Measurements from ENCODE around the gene CRIP3. TPM values are rescaled to one million over a fixed set of nuclear protein-coding genes. Genes with fewer than 3 reads are reported as not detected.

CRIP3 gene
- total RNA-seq, 2 experiments from 2014 or later = 1.4 to 1.5 TPM

DNA sequence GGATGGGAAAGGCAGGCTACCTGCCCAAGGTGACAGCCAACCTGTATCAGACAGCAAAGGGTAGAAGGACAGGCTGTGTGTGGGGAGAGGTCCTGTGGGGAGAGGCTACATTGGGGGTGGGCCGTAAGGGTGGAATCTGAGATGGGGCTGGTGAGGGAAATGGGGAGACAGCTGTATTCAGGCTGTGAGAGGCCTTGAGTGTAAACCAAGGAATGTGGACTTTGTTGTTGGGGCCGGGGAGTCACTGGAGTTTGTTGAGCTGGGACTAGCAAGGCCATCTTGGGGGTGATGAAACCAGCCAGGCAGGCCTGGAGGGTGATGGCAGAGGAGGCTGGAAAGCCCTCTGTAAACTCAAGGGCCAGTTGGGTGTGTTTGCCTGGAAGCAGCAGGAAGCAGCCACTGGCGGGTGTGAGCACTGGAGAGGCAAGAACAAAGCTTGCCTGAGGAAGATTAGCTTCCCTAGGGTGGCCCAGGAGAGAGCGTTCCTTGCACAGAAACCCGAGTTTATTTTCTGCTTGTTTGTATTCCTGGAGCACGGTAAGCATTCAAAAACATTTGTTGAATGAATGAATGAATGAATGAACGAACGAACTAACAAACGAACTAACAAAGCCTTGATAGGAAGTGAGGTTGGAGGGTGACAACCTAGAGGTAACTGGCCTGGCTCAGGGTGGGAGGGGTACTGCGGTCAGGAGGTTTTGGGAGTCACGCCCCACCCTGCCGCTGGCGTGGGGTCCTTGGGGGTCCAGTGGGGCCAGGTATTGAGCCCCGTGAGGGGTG, 46.4 kb downstream of the CRIP3 start:
- H3K27ac Mint-ChIP-seq = no peak overlapping the region

GRCh38 chr6:43261198-43261597, 47.4 kb downstream of the CRIP3 start:
- Mint-ChIP-seq H3K4me1 (peaks cover 7% of the 10 kb centered on the region), H3K4me3 (no peak overlapping the region), H3K36me3 (no peaks in the 10 kb centered on the region), H3K9me3 (no peaks in the 10 kb centered on the region), H3K27me3 (peaks cover 8% of the 10 kb centered on the region), H3K27ac (no peak overlapping the region)
- no peak for DNase-seq

More for the DNA sequence above, 46.4 kb downstream of the CRIP3 start:
- Mint-ChIP-seq H3K36me3 (no peaks in the 10 kb centered on the region), H3K27me3 (peaks cover 8% of the 10 kb centered on the region), H3K4me3 (no peak overlapping the region), H3K9me3 (no peaks in the 10 kb centered on the region), H3K4me1 (peaks cover 5% of the 10 kb centered on the region)
- DNase-seq = no peak

GRCh38 chr6:43260791-43261190, 47.8 kb downstream of the CRIP3 start:
- H3K4me3 Mint-ChIP-seq = no peak overlapping the region
- H3K27me3 Mint-ChIP-seq = peaks cover 8% of the 10 kb centered on the region
- DNase-seq = no peak
- H3K36me3 Mint-ChIP-seq = no peaks in the 10 kb centered on the region
- H3K9me3 Mint-ChIP-seq = no peaks in the 10 kb centered on the region
- peaks cover 7% of the 10 kb centered on the region for H3K4me1 Mint-ChIP-seq
- H3K27ac Mint-ChIP-seq = no peak overlapping the region

DNA sequence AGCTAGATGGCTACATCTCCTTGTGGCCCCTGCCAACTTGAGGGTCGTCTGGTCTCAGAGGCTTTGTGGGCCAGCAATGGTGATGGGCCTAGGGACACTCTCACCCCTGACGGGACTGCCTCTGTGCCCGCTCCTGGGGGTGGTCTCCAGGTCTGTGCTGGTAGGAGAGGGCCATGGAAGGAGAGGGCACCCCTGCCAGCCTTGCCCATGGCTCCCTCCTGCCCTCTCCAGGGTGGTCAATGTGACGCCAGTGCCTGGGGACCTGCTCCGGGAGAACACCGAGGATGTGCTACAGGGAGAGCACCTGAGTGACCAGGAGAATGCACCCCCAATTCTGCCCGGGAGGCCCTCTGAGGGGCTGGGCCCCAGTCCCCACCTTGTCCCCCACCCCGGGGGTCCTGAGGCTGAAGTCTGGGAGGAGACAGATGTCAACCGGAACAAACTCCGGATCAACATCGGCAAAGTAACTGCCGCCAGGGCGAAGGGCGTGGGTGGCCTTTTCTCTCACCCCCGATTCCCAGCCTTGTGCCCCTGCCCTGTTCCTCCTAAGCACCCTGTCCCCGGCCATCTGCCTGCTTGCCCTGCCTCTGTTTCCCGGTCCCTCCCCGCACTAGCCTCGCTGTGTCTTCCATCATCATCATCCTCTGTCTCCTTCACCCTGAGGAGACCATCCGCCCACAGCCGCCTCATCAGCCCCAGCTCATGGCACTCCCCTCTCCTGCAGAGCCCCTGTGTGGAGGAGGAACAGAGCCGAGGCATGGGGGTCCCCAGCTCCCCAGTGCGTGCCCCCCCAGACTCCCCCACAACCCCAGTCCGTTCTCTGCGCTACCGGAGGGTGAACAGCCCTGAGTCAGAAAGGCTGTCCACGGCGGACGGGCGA, 49.6 kb downstream of the CRIP3 start:
- no peaks in the 10 kb centered on the region for H3K9me3 Mint-ChIP-seq
- no peak overlapping the region for H3K27ac Mint-ChIP-seq
- H3K27me3 Mint-ChIP-seq = peaks cover 8% of the 10 kb centered on the region
- no peaks in the 10 kb centered on the region for H3K36me3 Mint-ChIP-seq
- H3K4me1 Mint-ChIP-seq = peaks cover 7% of the 10 kb centered on the region
- H3K4me3 Mint-ChIP-seq = no peak overlapping the region
- DNase-seq = no peak

DNA sequence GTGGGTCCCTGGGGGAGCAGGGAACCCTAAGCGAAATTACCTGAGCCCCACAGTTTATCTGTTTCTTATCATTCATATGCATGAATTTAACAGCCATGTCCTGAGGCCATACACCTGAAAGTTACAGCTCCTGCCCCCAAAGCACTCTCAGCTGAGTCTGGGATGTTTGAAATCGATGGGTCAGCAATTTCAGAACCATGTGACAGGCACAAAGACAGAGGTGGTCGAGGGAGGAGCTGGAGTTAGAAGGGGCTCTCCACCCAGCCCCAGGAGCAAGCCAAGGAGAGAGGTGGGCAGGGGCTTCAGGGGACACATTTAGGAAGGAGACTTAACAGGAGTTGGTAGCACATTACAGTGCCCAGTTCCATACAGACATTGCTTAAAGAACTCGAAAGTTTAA, 50.4 kb downstream of the CRIP3 start:
- H3K9me3 Mint-ChIP-seq = no peaks in the 10 kb centered on the region
- peaks cover 9% of the 10 kb centered on the region for H3K27me3 Mint-ChIP-seq
- no peak overlapping the region for H3K27ac Mint-ChIP-seq
- peaks cover 7% of the 10 kb centered on the region for H3K4me1 Mint-ChIP-seq
- H3K4me3 Mint-ChIP-seq = no peak overlapping the region
- no peak for DNase-seq
- no peaks in the 10 kb centered on the region for H3K36me3 Mint-ChIP-seq

DNA sequence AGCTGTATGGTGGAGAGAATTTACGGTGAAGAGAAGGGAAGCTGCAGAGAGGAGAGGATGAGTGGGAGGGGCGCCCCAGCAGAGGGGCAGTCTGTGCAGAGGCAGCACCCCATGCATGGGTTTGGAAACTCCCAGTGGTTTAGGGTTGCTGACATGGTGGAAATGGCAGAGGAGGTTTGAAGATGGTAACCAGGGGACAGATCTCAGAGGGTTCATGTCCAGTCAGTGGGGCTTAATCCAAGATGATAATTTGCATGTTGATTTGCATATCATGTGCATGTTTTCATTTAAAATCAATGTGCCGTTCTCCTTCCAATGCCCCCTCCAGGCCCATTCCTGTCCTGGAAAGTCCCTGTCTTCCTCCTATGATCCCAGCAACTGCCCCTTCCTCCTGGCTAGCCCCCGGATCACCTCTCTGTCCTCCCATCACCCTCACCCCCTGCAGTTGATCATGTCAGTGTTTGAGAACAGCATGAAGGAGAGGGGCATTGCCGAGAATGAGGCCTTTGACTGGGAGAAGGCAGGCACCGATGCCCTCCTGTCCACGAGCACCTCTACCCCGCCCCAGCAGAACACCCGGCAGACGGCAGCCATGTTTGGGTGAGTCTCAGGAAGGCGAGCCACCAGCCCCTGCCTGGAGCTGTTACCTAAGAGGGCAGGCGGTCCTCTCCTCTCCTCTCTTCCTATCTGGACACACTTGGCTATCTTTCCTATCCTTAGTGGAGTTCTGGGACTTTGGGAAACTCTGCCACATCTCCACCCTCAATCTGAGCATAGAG, 51.1 kb downstream of the CRIP3 start:
- DNase-seq = peak; percentile 38
- H3K36me3 Mint-ChIP-seq = no peaks in the 10 kb centered on the region
- H3K4me3 Mint-ChIP-seq = no peak overlapping the region
- H3K27me3 Mint-ChIP-seq = peaks cover 15% of the 10 kb centered on the region
- H3K4me1 Mint-ChIP-seq = peaks cover 7% of the 10 kb centered on the region
- no peaks in the 10 kb centered on the region for H3K9me3 Mint-ChIP-seq
- peak overlapping the region; percentile 4 for H3K27ac Mint-ChIP-seq

- Mint-ChIP-seq H3K4me3 (no peak overlapping the region), H3K27me3 (peaks cover 21% of the 10 kb centered on the region), H3K27ac (no peak overlapping the region)
Observed at GRCh38 chr6:43256670-43257366, 51.8 kb downstream of the CRIP3 start.

More at GRCh38 chr6:43256670-43257366, 51.8 kb downstream of the CRIP3 start:
- no peaks in the 10 kb centered on the region for H3K9me3 Mint-ChIP-seq
- peaks cover 8% of the 10 kb centered on the region for H3K4me1 Mint-ChIP-seq
- H3K36me3 Mint-ChIP-seq = no peaks in the 10 kb centered on the region
- no peak for DNase-seq

Other genes with a start within 250 kb of the CRIP3 start
- 100 to 1,000 TPM; 112 to 113 TPM for gene MRPL2, start 249.4 kb downstream of the CRIP3 start, total RNA-seq
- 1 to 10 TPM; 9.5 to 10.0 TPM for gene KLC4, start 249.2 kb downstream of the CRIP3 start, total RNA-seq
- gene PTK7, start 232.5 kb downstream of the CRIP3 start, total RNA-seq = 1 to 10 TPM; 3.3 to 3.9 TPM
- gene SRF, start 137.6 kb downstream of the CRIP3 start, total RNA-seq = 10 to 100 TPM; 49.1 to 49.9 TPM
- 10 to 100 TPM; 31.3 to 31.5 TPM for gene CUL9, start 126.6 kb downstream of the CRIP3 start, total RNA-seq
- 10 to 100 TPM; 55.8 to 56.1 TPM for gene DNPH1, start 79.3 kb downstream of the CRIP3 start, total RNA-seq
- under 1 TPM; 0.12 to 0.14 TPM for gene TTBK1, start 65.3 kb downstream of the CRIP3 start, total RNA-seq
- not detected for gene SLC22A7, start 10.6 kb downstream of the CRIP3 start, total RNA-seq
- gene ZNF318, start 60.8 kb upstream of the CRIP3 start, total RNA-seq = 10 to 100 TPM in 1 of 2 experiments, 1 to 10 TPM in 1; 10.0 to 10.1 TPM
- gene ABCC10, start 118.7 kb upstream of the CRIP3 start, total RNA-seq = 10 to 100 TPM; 22.9 to 24.3 TPM
- under 1 TPM; 0.78 to 0.93 TPM for gene DLK2, start 146.7 kb upstream of the CRIP3 start, total RNA-seq
- 10 to 100 TPM; 36.5 to 37.2 TPM for gene TJAP1, start 168.7 kb upstream of the CRIP3 start, total RNA-seq
- gene LRRC73, start 201.5 kb upstream of the CRIP3 start, total RNA-seq = under 1 TPM; 0.10 TPM
- gene YIPF3, start 208.1 kb upstream of the CRIP3 start, total RNA-seq = 10 to 100 TPM; 38.1 to 38.2 TPM
- 10 to 100 TPM; 87.6 to 99.1 TPM for gene POLR1C, start 208.3 kb upstream of the CRIP3 start, total RNA-seq

Measured in activated naive CD8-positive, alpha-beta T cell treated with anti-CD3 and anti-CD28 coated beads for 36 hours (primary cell).